Spleen (tissue), 11 donors: ENCODE data around the gene EYS. TPM values are rescaled to one million over a fixed set of nuclear protein-coding genes. Genes with fewer than 3 reads are reported as not detected.
"Not testable (repeated sequence)": the region's sequence is repeated elsewhere in the genome, so short reads cannot be mapped to it uniquely, and the experiment has no call there.

Experiments
- DNase-seq: peaks from one replicate; pipeline ENCODE4 v3.0.0-alpha.2; 2020
- H3K27ac ChIP-seq, 8 donors: fragments of 200-600 bp; sonication (generic) in 7 of 8; 1 replicate in 4 of 8; 2 replicates in 4 of 8; pipeline versions ENCODE4 v1.5.0 to v1.8.0; 2016 to 2021; ENCODE audit warnings: inconsistent platforms in 4 of 8, mild to moderate bottlenecking in 4 of 8, moderate library complexity in 1 of 8
- H3K27me3 ChIP-seq, 7 donors: fragments of 200-600 bp; sonication (generic) in 6 of 7; replicated peaks in 1 of 7; 1 replicate in 4 of 7; 2 replicates in 3 of 7; pipeline versions ENCODE4 v1.5.0 to v1.8.0; 2016 to 2021; ENCODE audit warnings: inconsistent platforms in 3 of 7, mild to moderate bottlenecking in 1 of 7
- H3K36me3 ChIP-seq, 6 donors: fragments of 200-600 bp; sonication (generic) in 5 of 6; 1 replicate in 4 of 6; 2 replicates in 2 of 6; pipeline versions ENCODE4 v1.5.0 to v1.8.0; 2016 to 2021; ENCODE audit warnings: inconsistent platforms in 2 of 6
- H3K4me1 ChIP-seq, 6 donors: fragments of 200-600 bp; sonication (generic) in 5 of 6; 1 replicate in 3 of 6; 2 replicates in 3 of 6; pipeline versions ENCODE4 v1.5.0 to v1.8.0; 2016 to 2021; ENCODE audit warnings: inconsistent platforms in 3 of 6
- H3K4me3 ChIP-seq, 8 donors: fragments of 200-600 bp; sonication (generic) in 7 of 8; 1 replicate in 4 of 8; 2 replicates in 4 of 8; pipeline versions ENCODE4 v1.5.0 to v1.8.0; 2016 to 2021; ENCODE audit warnings: inconsistent platforms in 4 of 8, mild to moderate bottlenecking in 4 of 8, moderate library complexity in 2 of 8
- H3K9me3 ChIP-seq, 8 donors: fragments of 200-600 bp; sonication (generic) in 7 of 8; 1 replicate in 4 of 8; 2 replicates in 4 of 8; pipeline versions ENCODE4 v1.5.0 to v1.8.0; 2016 to 2021; ENCODE audit warnings: inconsistent platforms in 4 of 8
- POLR2A ChIP-seq, 3 donors: fragments of 450-650 bp; IDR thresholded peaks; one replicate each; pipeline ENCODE4 v1.5.1; 2017; ENCODE audit warnings: antibody characterized with exemption in 3 of 3, mild to moderate bottlenecking in 1 of 3
- POLR2AphosphoS5 ChIP-seq, 3 donors: sonication (generic); formaldehyde crosslinking; IDR thresholded peaks; one replicate each; pipeline ENCODE4 v1.5.1; 2017; ENCODE audit warnings: antibody characterized with exemption in 3 of 3
- WGBS, 5 donors: extraction: QIAGEN DNeasy Blood & Tissue Kit in 3 of 5; methylation state at CpG; one replicate each; pipeline versions ENCODE4 v1.1.5 to v1.1.7; 2013 to 2018; 5-methylcytosine and 5-hydroxymethylcytosine counted together
- intact Hi-C: fragments of 100-400 bp; cut with DNase I; formaldehyde crosslinking; loops from one replicate; pipeline ENCODE4 v1.15.0; 2023; ENCODE audit warnings: low total_unique reads
- polyA plus RNA-seq, 3 donors: library from polyadenylated mRNA; stranded (reverse); fragments of 200-250 nt; gene quantifications; one replicate each; pipeline ENCODE4 v1.2.1, GENCODE V29; 2013
- total RNA-seq, 7 donors: library from RNA; depleted of rRNA in 3 of 7; stranded (reverse); fragments of >200 nt in 3 of 7; fragmentation: NEBNext Ultra II Directional in 4 of 7; extraction: Animal tissue kit (Norgen Biotek cat#: 25700) in 4 of 7; gene quantifications; one replicate each; pipeline versions ENCODE4 v1.1.0 to v1.2.1, GENCODE V29; 2016 to 2021
- TF ChIP-seq, protein P1 (sequence below), 11 experiments: fragments of 200-600 bp in 7 of 11; fragments of 450-650 bp in 4 of 11; sonication (generic) in 4 of 11; IDR thresholded peaks in 8 of 11; conservative IDR thresholded peaks in 3 of 11; 1 replicate in 7 of 11; 2 replicates in 4 of 11; pipeline versions ENCODE4 v1.4.0 to v1.8.0; 2016 to 2021; ENCODE audit warnings: antibody characterized with exemption in 11 of 11, inconsistent platforms in 4 of 11, mild to moderate bottlenecking in 1 of 11
- donor health status: healthy with polysubstance abuse.
- donor health status: DM: no; HTN: no; CAD: no; lungs with moderate emphysema.
- donor health status: DM: no; HTN: no; CAD: no.
- donor health status: Bipolar disorder and iron deficiency.
- donor health status: healthy.
- donor health status: DM: no; HTN: no; CAD: no.
- donor health status: DM: yes; HTN: yes; CAD: no.

Gene EYS
- total and polyA plus RNA-seq, 10 donors = under 0.01 to 0.72 (median 0.28) TPM; not detected in 5

GRCh38 chr6:63940056-63940455, 1767.0 kb downstream of the EYS start:
- WGBS, 5 donors = 73 to 89% (median 80%) methylated on average over 1 of the region's 1 CpG
- no peak for TF ChIP-seq POLR2AphosphoS5 (IDR thresholded peaks at IDR 0.05)
- TF ChIP-seq, protein P1, sequence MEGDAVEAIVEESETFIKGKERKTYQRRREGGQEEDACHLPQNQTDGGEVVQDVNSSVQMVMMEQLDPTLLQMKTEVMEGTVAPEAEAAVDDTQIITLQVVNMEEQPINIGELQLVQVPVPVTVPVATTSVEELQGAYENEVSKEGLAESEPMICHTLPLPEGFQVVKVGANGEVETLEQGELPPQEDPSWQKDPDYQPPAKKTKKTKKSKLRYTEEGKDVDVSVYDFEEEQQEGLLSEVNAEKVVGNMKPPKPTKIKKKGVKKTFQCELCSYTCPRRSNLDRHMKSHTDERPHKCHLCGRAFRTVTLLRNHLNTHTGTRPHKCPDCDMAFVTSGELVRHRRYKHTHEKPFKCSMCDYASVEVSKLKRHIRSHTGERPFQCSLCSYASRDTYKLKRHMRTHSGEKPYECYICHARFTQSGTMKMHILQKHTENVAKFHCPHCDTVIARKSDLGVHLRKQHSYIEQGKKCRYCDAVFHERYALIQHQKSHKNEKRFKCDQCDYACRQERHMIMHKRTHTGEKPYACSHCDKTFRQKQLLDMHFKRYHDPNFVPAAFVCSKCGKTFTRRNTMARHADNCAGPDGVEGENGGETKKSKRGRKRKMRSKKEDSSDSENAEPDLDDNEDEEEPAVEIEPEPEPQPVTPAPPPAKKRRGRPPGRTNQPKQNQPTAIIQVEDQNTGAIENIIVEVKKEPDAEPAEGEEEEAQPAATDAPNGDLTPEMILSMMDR (IDR thresholded peaks at IDR 0.05 in 8 of 11, conservative IDR thresholded peaks at IDR 0.05 in 3 of 11) = no peak
- no peak for TF ChIP-seq POLR2A (IDR thresholded peaks at IDR 0.05)
- no peak overlapping the region for H3K4me3 ChIP-seq
- H3K36me3 ChIP-seq = no peaks in the 10 kb centered on the region
- H3K27me3 ChIP-seq = no peaks in the 10 kb centered on the region
- no peak overlapping the region for H3K27ac ChIP-seq
- H3K4me1 ChIP-seq = no peaks in the 10 kb centered on the region
- peaks cover 0 to 3% (median 0%) of the 10 kb centered on the region in 8 donors for H3K9me3 ChIP-seq
- intact Hi-C loops = no loop called here
- no peak for DNase-seq

DNA sequence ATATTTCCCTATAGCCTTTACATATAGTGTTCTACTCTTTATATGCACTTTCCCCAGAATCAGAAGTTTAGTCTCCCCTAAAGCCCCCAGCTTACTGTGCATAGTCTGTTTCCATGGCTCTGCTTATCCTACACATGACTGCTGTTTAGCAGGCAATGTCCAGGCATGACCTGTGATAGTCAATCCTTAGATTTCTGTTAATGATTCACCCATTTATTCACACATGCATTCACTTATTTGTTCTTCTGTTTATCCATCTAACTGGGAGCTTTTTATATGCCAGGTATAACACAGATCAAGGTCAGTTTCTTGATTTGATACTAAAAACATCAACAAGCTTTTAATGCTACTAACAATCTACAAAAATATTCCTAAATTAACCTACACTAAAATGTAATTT, 1770.6 kb downstream of the EYS start:
- H3K4me3 ChIP-seq = no peak overlapping the region
- no peak for DNase-seq
- no peaks in the 10 kb centered on the region for H3K9me3 ChIP-seq
- intact Hi-C loops = no loop called here
- H3K4me1 ChIP-seq = no peaks in the 10 kb centered on the region
- H3K27me3 ChIP-seq = no peaks in the 10 kb centered on the region
- H3K36me3 ChIP-seq = no peaks in the 10 kb centered on the region
- TF ChIP-seq, protein P1 (IDR thresholded peaks at IDR 0.05 in 8 of 11, conservative IDR thresholded peaks at IDR 0.05 in 3 of 11) = no peak
- TF ChIP-seq POLR2A (IDR thresholded peaks at IDR 0.05) (no peak), POLR2AphosphoS5 (IDR thresholded peaks at IDR 0.05) (no peak)
- no peak overlapping the region for H3K27ac ChIP-seq

- DNase-seq = no peak
- intact Hi-C loops = no loop called here
- Histone ChIP-seq H3K27ac (no peak overlapping the region), H3K4me3 (no peak overlapping the region), H3K36me3 (no peaks in the 10 kb centered on the region), H3K27me3 (no peaks in the 10 kb centered on the region), H3K4me1 (no peaks in the 10 kb centered on the region), H3K9me3 (no peaks in the 10 kb centered on the region)
- TF ChIP-seq, protein P1 (IDR thresholded peaks at IDR 0.05 in 8 of 11, conservative IDR thresholded peaks at IDR 0.05 in 3 of 11) = no peak
- TF ChIP-seq POLR2A (IDR thresholded peaks at IDR 0.05) (no peak), POLR2AphosphoS5 (IDR thresholded peaks at IDR 0.05) (no peak)
Measured at GRCh38 chr6:63935732-63936131, 1771.3 kb downstream of the EYS start.

GRCh38 chr6:63933948-63934347, 1773.1 kb downstream of the EYS start:
- H3K4me3 ChIP-seq, H3K27me3 ChIP-seq, H3K36me3 ChIP-seq, intact Hi-C loops, H3K27ac ChIP-seq, H3K4me1 ChIP-seq, DNase-seq, H3K9me3 ChIP-seq: not testable (repeated sequence)
- 69 to 90% (median 80%) methylated on average over 3 to 4 of the region's 4 CpGs for WGBS, 5 donors

DNA sequence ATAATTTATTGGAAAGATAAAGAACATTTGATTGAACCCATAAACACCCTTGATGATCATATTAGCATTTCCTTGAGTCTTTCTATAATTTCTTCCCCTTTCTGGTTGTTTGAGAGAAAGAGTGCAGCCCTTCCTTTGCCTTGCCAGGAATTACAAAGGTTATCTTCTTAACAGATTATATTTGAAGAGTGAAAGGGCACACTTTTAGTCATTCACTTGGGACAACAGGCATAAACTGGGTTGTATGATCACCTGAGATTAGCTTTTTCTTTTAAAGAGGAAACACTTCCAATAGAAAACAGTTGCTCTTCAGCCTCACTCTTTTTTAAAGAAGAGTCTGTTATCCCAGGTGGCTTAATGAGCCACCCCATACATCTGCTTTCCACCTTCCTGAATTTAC, 1776.2 kb downstream of the EYS start:
- TF ChIP-seq POLR2AphosphoS5 (IDR thresholded peaks at IDR 0.05) (no peak), POLR2A (IDR thresholded peaks at IDR 0.05) (no peak)
- TF ChIP-seq, protein P1 (IDR thresholded peaks at IDR 0.05 in 8 of 11, conservative IDR thresholded peaks at IDR 0.05 in 3 of 11) = no peak
- Histone ChIP-seq H3K27ac (no peak overlapping the region), H3K9me3 (no peaks in the 10 kb centered on the region), H3K27me3 (no peaks in the 10 kb centered on the region), H3K4me1 (no peaks in the 10 kb centered on the region), H3K4me3 (no peak overlapping the region), H3K36me3 (no peaks in the 10 kb centered on the region)
- intact Hi-C loops = no loop called here
- DNase-seq = no peak
